SJCRH30 (cell line): ENCODE data around the gene HPSE2. TPM values are rescaled to one million over a fixed set of nuclear protein-coding genes. Genes with fewer than 3 reads are reported as not detected.

Experiments used
- DNase-seq, 2 experiments: peaks; one replicate each; pipeline ENCODE4 v3.0.0-alpha.2; 2015 to 2020
- H3K27ac ChIP-seq: fragments of 250-450 bp; sonication (Bioruptor Pico); 2 replicates; pipeline ENCODE4 v1.5.1; 2020; ENCODE audit warnings: mild to moderate bottlenecking, moderate library complexity
- H3K27me3 ChIP-seq: fragments of 250-450 bp; sonication (Bioruptor Pico); 2 replicates; pipeline ENCODE4 v1.5.1; 2020; ENCODE audit warnings: mild to moderate bottlenecking, moderate library complexity
- H3K36me3 ChIP-seq: fragments of 250-450 bp; sonication (Bioruptor Pico); 2 replicates; pipeline ENCODE4 v1.5.1; 2020; ENCODE audit warnings: mild to moderate bottlenecking, moderate library complexity
- H3K4me1 ChIP-seq: fragments of 250-450 bp; sonication (Bioruptor Pico); 2 replicates; pipeline ENCODE4 v1.5.1; 2020; ENCODE audit warnings: mild to moderate bottlenecking, moderate library complexity
- H3K4me3 ChIP-seq: fragments of 250-450 bp; sonication (Bioruptor Pico); 2 replicates; pipeline ENCODE4 v1.5.1; 2020; ENCODE audit warnings: mild to moderate bottlenecking, moderate library complexity
- H3K9me3 ChIP-seq: fragments of 250-450 bp; sonication (Bioruptor Pico); replicated peaks from 2 replicates; pipeline ENCODE4 v1.5.1; 2020; ENCODE audit warnings: mild to moderate bottlenecking, moderate library complexity
- total RNA-seq: library from RNA; depleted of rRNA; stranded (reverse); fragments of >200 nt; shearing (Covaris generic); gene quantifications from 2 replicates; pipeline ENCODE4 v1.2.3, GENCODE V29; 2014; rRNA removed

Gene HPSE2
- total RNA-seq, 1 experiment from 2014 or later: not detected

DNA sequence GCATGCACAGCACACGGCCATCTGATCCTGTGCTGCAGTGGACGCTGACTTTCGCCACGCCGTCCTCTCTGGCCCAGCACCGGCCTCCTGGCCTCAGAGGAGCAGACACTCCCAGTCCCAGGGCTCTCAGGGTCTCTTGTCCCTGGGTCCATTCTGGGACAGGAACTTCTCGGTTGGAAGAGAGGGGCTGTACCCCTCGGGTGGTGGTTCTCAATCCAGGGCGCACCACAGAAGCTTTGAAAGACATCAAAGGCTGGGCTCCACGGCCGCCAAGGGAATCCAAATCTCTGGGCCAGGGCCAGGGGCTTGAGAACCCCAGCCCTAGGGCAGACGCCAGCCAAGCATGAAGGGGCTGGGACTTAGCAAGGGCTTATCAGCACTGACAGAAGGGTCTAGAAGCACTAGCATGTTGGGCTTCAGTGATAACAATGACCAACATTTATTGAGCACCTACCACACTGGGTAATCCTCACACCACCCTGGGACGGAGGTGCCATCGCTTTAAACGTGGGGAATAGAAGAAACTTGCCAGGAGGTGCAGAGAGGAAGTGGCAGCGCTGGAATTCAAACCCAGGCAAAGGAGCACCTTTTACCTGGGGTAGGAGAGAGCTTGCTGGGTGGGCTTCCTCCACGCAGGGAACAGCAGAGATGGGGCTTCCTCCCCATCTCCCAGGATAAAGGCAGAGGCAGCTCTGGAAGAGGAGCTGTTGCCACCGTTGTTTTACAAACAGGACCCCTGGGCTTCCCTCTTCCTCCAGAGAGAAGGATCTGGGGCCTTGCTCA is 818.9 kb downstream of the HPSE2 start:
- H3K36me3 ChIP-seq: no peaks in the 10 kb centered on the region
- no peak overlapping the region for H3K4me3 ChIP-seq
- no peaks in the 10 kb centered on the region; the same call in 1 of the 2 replicates for H3K4me1 ChIP-seq
- no peak for DNase-seq
- H3K27ac ChIP-seq: no peak overlapping the region
- no peaks in the 10 kb centered on the region; the same call in 1 of the 2 replicates for H3K9me3 ChIP-seq
- H3K27me3 ChIP-seq: no peaks in the 10 kb centered on the region

GRCh38 chr10:98415731-98416119 is 819.9 kb downstream of the HPSE2 start:
- Histone ChIP-seq H3K4me3 (no peak overlapping the region), H3K27ac (no peak overlapping the region)
- DNase-seq: peak in 1 of 2 experiments; percentile 49

GRCh38 chr10:98414932-98415730 is 820.5 kb downstream of the HPSE2 start, which contains the start of gene PYROXD2:
Gene PYROXD2, minus strand, starts transcription at chr10:98415182. Its CDS starts 47 bp downstream, at chr10:98415135.
- H3K9me3 ChIP-seq: no peaks in the 10 kb centered on the region; the same call in 1 of the 2 replicates
- peak; percentile 89 to 91 for DNase-seq
- H3K4me3 ChIP-seq: peak within 1 kb of the TSS; percentile 57
- H3K27me3 ChIP-seq: no peaks in the 10 kb centered on the region
- no peaks in the 10 kb centered on the region for H3K36me3 ChIP-seq
- H3K27ac ChIP-seq: peak within 1 kb of the TSS; percentile 34; the same call in 1 of the 2 replicates
- H3K4me1 ChIP-seq: no peaks in the 10 kb centered on the region; the same call in 1 of the 2 replicates

More at GRCh38 chr10:98415731-98416119, 819.9 kb downstream of the HPSE2 start:
- Histone ChIP-seq H3K27me3 (no peaks in the 10 kb centered on the region), H3K9me3 (no peaks in the 10 kb centered on the region; the same call in 1 of the 2 replicates), H3K4me1 (no peaks in the 10 kb centered on the region; the same call in 1 of the 2 replicates), H3K36me3 (no peaks in the 10 kb centered on the region)

DNA sequence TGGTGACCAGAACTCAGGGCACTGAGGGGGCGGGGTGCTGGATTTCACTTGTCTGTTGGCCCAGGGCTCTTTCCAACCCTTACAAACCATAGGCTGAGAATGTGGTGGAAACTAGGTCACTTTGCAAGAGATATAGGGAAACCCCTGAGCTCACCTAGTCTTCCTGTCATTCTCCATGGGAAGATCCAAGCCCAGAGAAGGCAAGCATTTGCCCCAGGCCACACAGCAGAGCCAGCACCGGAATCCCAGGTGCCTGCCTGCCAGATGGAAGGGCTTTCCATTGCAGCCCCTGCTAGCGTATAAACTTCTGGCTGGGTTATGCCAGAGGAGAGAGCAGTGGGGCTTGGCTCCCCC is 821.1 kb downstream of the HPSE2 start:
- no peak for DNase-seq
- Histone ChIP-seq H3K4me1 (no peaks in the 10 kb centered on the region; the same call in 1 of the 2 replicates), H3K4me3 (peak overlapping the region; percentile 57), H3K27ac (peak overlapping the region; percentile 34; the same call in 1 of the 2 replicates), H3K27me3 (no peaks in the 10 kb centered on the region), H3K36me3 (no peaks in the 10 kb centered on the region), H3K9me3 (no peaks in the 10 kb centered on the region; the same call in 1 of the 2 replicates)

DNA sequence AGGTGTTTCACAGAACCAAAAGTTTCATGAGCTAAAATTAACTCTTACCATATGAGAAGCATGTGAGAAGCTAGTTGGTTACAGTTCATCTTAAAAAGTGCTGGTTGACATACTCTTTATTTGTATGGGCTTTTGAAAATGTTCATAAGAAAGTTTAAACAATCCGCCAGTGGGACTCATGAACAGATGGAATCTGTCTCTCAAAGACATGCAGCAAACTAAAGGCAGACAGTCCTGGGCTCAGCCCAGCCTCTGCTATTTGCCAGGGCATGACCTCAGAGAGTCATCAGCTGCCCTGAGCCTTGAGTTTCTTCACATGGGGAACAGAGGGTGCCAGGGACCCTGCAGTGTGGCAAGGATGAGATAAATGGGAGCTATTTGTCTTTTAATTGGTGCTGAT is 823.9 kb downstream of the HPSE2 start:
- DNase-seq: no peak
- Histone ChIP-seq H3K9me3 (no peaks in the 10 kb centered on the region; the same call in 1 of the 2 replicates), H3K27ac (no peak overlapping the region), H3K27me3 (no peaks in the 10 kb centered on the region; the same call in 1 of the 2 replicates), H3K36me3 (no peaks in the 10 kb centered on the region), H3K4me3 (no peak overlapping the region), H3K4me1 (no peaks in the 10 kb centered on the region; the same call in 1 of the 2 replicates)

GRCh38 chr10:98411166-98411565 is 824.5 kb downstream of the HPSE2 start:
- Histone ChIP-seq H3K9me3 (no peaks in the 10 kb centered on the region; the same call in 1 of the 2 replicates), H3K27me3 (no peaks in the 10 kb centered on the region; the same call in 1 of the 2 replicates), H3K4me3 (no peak overlapping the region), H3K27ac (no peak overlapping the region), H3K4me1 (no peaks in the 10 kb centered on the region; the same call in 1 of the 2 replicates), H3K36me3 (no peaks in the 10 kb centered on the region)
- DNase-seq: no peak

GRCh38 chr10:98410759-98411158 is 824.9 kb downstream of the HPSE2 start:
- Histone ChIP-seq H3K9me3 (no peaks in the 10 kb centered on the region; the same call in 1 of the 2 replicates), H3K27ac (no peak overlapping the region)
- no peak for DNase-seq

DNA sequence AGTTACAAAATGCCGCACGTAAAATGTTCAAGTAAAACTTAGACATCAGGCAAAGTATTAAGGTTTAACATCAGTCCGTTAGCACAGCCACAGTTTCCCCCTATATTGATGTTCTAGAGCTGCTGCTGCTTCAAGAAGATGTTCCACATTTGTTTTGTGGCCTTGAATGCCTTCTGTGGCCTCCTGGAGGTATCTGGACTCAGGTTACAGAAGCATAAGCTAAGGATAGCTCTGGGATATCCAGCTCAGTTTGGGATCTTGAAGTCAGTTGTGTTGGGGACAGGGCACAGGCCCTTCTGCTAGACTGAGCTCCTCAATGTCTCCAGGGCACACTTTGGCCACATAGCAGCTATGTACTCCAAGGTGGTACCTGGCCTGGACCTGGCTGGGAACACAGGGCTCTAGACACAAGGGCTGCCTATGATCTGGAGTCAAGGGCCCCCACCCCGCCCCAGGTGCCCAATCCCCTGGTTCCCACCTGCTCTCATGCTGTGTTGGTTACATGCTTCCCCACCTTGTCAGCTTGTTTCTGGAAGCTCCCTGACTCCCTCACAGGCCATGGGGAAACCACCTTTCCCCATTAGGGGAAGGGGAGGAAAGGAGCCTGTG is 825.4 kb downstream of the HPSE2 start:
- Histone ChIP-seq H3K4me3 (no peak overlapping the region), H3K27ac (no peak overlapping the region), H3K27me3 (no peaks in the 10 kb centered on the region; the same call in 1 of the 2 replicates), H3K9me3 (no peaks in the 10 kb centered on the region; the same call in 1 of the 2 replicates), H3K4me1 (no peaks in the 10 kb centered on the region; the same call in 1 of the 2 replicates), H3K36me3 (no peaks in the 10 kb centered on the region)
- DNase-seq: no peak

More at GRCh38 chr10:98410759-98411158, 824.9 kb downstream of the HPSE2 start:
- no peaks in the 10 kb centered on the region; the same call in 1 of the 2 replicates for H3K27me3 ChIP-seq
- no peaks in the 10 kb centered on the region for H3K36me3 ChIP-seq
- no peak overlapping the region for H3K4me3 ChIP-seq
- no peaks in the 10 kb centered on the region; the same call in 1 of the 2 replicates for H3K4me1 ChIP-seq

- DNase-seq: no peak
- no peaks in the 10 kb centered on the region for H3K4me1 ChIP-seq
- H3K27me3 ChIP-seq: no peaks in the 10 kb centered on the region; the same call in 1 of the 2 replicates
- no peak overlapping the region for H3K27ac ChIP-seq
- no peak overlapping the region for H3K4me3 ChIP-seq
- no peaks in the 10 kb centered on the region for H3K36me3 ChIP-seq
- H3K9me3 ChIP-seq: no peaks in the 10 kb centered on the region; the same call in 1 of the 2 replicates
Measured at GRCh38 chr10:98408799-98409198, 826.9 kb downstream of the HPSE2 start.

- H3K4me3 ChIP-seq: no peak overlapping the region
- H3K27ac ChIP-seq: no peak overlapping the region
- H3K9me3 ChIP-seq: no peaks in the 10 kb centered on the region
- no peak for DNase-seq
- no peaks in the 10 kb centered on the region for H3K4me1 ChIP-seq
- no peaks in the 10 kb centered on the region for H3K36me3 ChIP-seq
- H3K27me3 ChIP-seq: no peaks in the 10 kb centered on the region; the same call in 1 of the 2 replicates
Measured at GRCh38 chr10:98407744-98408241, 827.9 kb downstream of the HPSE2 start.

Other genes with a start within 250 kb of the HPSE2 start
- not detected in 2 replicates for gene CNNM1, start 93.5 kb upstream of the HPSE2 start, total RNA-seq
- 45.5 and 48.1 TPM in 2 replicates for gene GOT1, start 194.8 kb upstream of the HPSE2 start, total RNA-seq